Right lobe of liver (tissue), 4 donors: ENCODE results near the gene ADGRL3.

ENCODE experiments used
- CTCF ChIP-seq, 4 donors: fragments of 200-600 bp in 3 of 4; fragments of 450-650 bp in 1 of 4; IDR thresholded peaks; one replicate each; pipeline versions ENCODE4 v1.5.1 to v1.8.0; 2016 to 2022; ENCODE audit warnings: antibody characterized with exemption in 4 of 4, mild to moderate bottlenecking in 2 of 4
- POLR2A ChIP-seq: fragments of 450-650 bp; IDR thresholded peaks from one replicate; pipeline ENCODE4 v1.6.1; 2017; ENCODE audit warnings: antibody characterized with exemption, mild to moderate bottlenecking
- donor health status: DM: no; HTN: no; CAD: no.
- donor health status: DM: no; HTN: no; CAD: no.
- donor health status: DM: no; HTN: yes; CAD: no.

GRCh38 chr4:61350932-61351331 lies 150.8 kb downstream of the ADGRL3 start:
- no peak for TF ChIP-seq POLR2A
- TF ChIP-seq CTCF (IDR thresholded peaks at IDR 0.05), result no peak
